ENCODE measurements around the gene ANKRD65.

- TF ChIP-seq CTCF (IDR thresholded peaks at IDR 0.05; ENCODE audit: insufficient read depth, low read length) (no peak), POLR2AphosphoS5 (IDR thresholded peaks at IDR 0.05; ENCODE audit: low read depth) (no peak)
These were observed 33.7 kb downstream of the ANKRD65 start for GRCh38 chr1:1387098-1388077.
